Measurements from ENCODE around the gene MRPL43.

The MRPL43 gene

GRCh38 chr10:100942229-100942628 is 45.1 kb downstream of the MRPL43 start:
- DNase-seq (ENCODE audit: low read depth): no peak
- no peak for TF ChIP-seq CTCF (IDR thresholded peaks at IDR 0.05; ENCODE audit: insufficient read depth, low read depth, low read length, missing control alignments)
- H3K4me3 ChIP-seq (ENCODE audit: low read depth, low read length): no peak overlapping the region

GRCh38 chr10:100939763-100940344 is 47.4 kb downstream of the MRPL43 start:
- no peak for TF ChIP-seq CTCF (IDR thresholded peaks at IDR 0.05; ENCODE audit: insufficient read depth, low read depth, low read length, missing control alignments)
- no peak overlapping the region for H3K4me3 ChIP-seq (ENCODE audit: low read depth, low read length)
- no peak for DNase-seq (ENCODE audit: low read depth)
